ENCODE data around the gene HAO2. TPM values are rescaled to one million over a fixed set of nuclear protein-coding genes. Genes with fewer than 3 reads are reported as not detected.

The HAO2 gene
- total RNA-seq, 2 donors from 2014 or later: not detected

DNA sequence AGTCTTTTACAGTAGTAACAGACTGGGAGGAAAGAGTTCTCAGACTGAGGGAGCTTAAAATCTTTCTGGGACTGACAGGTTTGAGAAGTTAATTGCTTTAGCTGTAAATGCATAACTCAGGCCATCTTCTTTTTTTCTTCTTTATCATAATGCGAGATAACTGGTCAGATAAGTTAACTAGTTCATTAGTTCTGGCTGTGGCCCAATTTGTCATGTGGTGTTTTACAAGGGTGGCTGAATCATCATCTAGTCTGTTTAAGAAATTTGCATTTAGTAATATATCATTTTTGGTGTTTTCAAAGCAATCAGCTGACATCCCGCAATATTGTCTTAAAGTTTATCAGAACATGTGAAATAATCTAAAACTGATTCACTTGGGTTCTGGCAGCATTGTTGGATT, 60.4 kb downstream of the HAO2 start:
- Histone ChIP-seq H3K36me3 (replicated peaks in 1 of 2; ENCODE audit: insufficient read depth in 1 of 2, low read depth in 2 of 2) (no peaks in the 10 kb centered on the region), H3K27me3 (no peaks in the 10 kb centered on the region), H3K27ac (no peak overlapping the region), H3K4me3 (no peak overlapping the region), H3K4me1 (no peaks in the 10 kb centered on the region), H3K9me3 (no peaks in the 10 kb centered on the region)
- intact Hi-C loops (cut with DNase I): no loop called here
- TF ChIP-seq, protein P1, sequence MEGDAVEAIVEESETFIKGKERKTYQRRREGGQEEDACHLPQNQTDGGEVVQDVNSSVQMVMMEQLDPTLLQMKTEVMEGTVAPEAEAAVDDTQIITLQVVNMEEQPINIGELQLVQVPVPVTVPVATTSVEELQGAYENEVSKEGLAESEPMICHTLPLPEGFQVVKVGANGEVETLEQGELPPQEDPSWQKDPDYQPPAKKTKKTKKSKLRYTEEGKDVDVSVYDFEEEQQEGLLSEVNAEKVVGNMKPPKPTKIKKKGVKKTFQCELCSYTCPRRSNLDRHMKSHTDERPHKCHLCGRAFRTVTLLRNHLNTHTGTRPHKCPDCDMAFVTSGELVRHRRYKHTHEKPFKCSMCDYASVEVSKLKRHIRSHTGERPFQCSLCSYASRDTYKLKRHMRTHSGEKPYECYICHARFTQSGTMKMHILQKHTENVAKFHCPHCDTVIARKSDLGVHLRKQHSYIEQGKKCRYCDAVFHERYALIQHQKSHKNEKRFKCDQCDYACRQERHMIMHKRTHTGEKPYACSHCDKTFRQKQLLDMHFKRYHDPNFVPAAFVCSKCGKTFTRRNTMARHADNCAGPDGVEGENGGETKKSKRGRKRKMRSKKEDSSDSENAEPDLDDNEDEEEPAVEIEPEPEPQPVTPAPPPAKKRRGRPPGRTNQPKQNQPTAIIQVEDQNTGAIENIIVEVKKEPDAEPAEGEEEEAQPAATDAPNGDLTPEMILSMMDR (IDR thresholded peaks at IDR 0.05): no peak
- TF ChIP-seq POLR2A (IDR thresholded peaks at IDR 0.05): no peak
- DNase-seq: no peak
- no peak for ATAC-seq
- 68 to 69% methylated on average over 2 of the region's 2 CpGs for WGBS, 2 donors

DNA sequence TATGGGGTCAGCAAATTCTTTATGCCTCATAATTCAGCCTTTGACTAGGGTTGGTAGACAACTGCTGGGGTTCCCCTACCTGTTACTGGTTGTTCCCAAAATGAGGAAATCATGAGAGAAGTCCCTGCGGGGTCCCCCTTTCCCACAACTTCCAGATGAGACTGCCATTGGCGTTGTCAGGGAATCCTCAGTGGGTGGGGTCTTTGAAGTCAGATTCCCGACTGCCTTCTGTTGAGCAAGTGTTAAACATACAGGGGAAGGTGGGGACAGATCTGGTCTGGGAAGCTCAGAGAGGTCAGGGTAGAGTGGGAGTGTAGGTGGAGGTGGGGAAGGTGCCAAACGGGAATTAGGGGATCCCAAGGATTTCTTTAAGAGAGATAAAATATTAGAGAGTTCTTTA, 61.1 kb downstream of the HAO2 start:
- Histone ChIP-seq H3K4me1 (no peaks in the 10 kb centered on the region), H3K9me3 (no peaks in the 10 kb centered on the region), H3K4me3 (no peak overlapping the region), H3K36me3 (replicated peaks in 1 of 2; ENCODE audit: insufficient read depth in 1 of 2, low read depth in 2 of 2) (no peaks in the 10 kb centered on the region), H3K27ac (no peak overlapping the region), H3K27me3 (no peaks in the 10 kb centered on the region)
- no peak for TF ChIP-seq POLR2A (IDR thresholded peaks at IDR 0.05)
- TF ChIP-seq, protein P1 (IDR thresholded peaks at IDR 0.05): no peak
- intact Hi-C loops (cut with DNase I): no loop called here
- WGBS, 2 donors: 60 to 64% methylated on average over 4 of the region's 4 CpGs
- ATAC-seq (no peak), DNase-seq (no peak)

DNA sequence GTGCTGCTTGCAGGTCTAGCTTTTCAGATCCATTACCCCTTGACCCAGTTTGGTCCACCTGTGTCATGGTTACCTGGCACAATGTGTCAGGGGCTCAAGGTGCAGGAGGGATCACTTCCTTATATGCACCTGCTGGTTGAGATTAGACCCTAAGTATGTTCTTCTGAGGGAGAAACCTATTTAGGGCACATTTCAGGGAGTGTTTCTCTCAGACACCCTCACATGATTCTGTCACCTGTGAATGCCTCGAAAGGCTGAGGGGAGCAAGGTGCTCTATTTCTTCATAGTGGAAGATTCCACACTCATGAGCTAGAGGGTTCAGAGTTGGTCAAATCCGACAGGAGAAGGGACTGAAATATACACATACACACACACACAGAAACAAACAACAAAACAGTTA, 61.9 kb downstream of the HAO2 start:
- H3K36me3 ChIP-seq (replicated peaks in 1 of 2; ENCODE audit: insufficient read depth in 1 of 2, low read depth in 2 of 2): no peaks in the 10 kb centered on the region
- no peaks in the 10 kb centered on the region for H3K4me1 ChIP-seq
- H3K27me3 ChIP-seq: no peaks in the 10 kb centered on the region
- intact Hi-C loops (cut with DNase I): no loop called here
- ATAC-seq (no peak), DNase-seq (no peak)
- H3K9me3 ChIP-seq: no peaks in the 10 kb centered on the region
- H3K4me3 ChIP-seq: no peak overlapping the region
- H3K27ac ChIP-seq: no peak overlapping the region
- TF ChIP-seq, protein P1 (IDR thresholded peaks at IDR 0.05): no peak
- no peak for TF ChIP-seq POLR2A (IDR thresholded peaks at IDR 0.05)
- WGBS, 2 donors: 79 to 81% methylated on average over 2 of the region's 2 CpGs

DNA sequence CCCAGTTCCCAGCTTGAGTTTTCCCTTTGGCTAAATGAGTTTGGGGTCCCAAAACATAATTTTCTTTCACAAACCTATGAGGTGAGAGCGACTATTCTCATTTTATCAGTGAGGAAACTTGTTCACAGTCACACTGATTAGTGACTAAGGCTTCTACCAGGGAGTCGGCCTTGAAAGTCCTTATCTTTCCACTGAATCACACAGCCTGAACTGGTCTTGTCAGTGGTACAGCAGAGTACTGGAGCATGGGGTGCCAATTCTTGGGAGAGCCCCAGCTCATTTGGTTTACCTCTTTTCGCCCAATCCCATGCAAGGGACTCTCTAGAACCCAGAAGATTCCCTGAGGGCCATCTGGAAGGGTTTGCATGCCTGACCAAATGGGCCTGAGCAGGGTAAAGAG, 63.3 kb downstream of the HAO2 start:
- DNase-seq (no peak), ATAC-seq (no peak)
- H3K27me3 ChIP-seq: no peaks in the 10 kb centered on the region
- intact Hi-C loops (cut with DNase I): no loop called here
- TF ChIP-seq, protein P1 (IDR thresholded peaks at IDR 0.05): no peak
- no peak for TF ChIP-seq POLR2A (IDR thresholded peaks at IDR 0.05)
- no peak overlapping the region for H3K4me3 ChIP-seq
- H3K36me3 ChIP-seq (replicated peaks in 1 of 2; ENCODE audit: insufficient read depth in 1 of 2, low read depth in 2 of 2): no peaks in the 10 kb centered on the region
- no peak overlapping the region for H3K27ac ChIP-seq
- H3K4me1 ChIP-seq: no peaks in the 10 kb centered on the region
- 46 to 55% methylated on average over 3 of the region's 3 CpGs for WGBS, 2 donors
- no peaks in the 10 kb centered on the region for H3K9me3 ChIP-seq

DNA sequence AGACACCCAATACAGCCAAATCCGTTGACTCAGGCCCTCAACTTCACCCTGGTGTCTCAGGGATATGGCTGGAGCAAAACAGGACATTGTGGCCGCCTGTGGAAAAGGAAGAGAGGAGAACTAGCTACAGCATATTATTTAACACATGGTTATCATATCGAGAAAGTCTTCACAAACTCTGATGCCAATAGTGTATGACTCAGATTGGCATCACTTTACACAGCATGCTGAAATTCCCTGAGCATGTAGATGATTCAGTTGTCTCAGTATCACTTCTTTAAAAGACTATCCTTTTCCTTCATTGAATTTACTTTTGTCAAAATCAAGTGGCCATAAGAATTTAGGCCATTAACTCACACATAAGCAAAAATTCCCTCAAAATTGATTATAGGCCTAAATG, 66.5 kb downstream of the HAO2 start:
- TF ChIP-seq POLR2A (IDR thresholded peaks at IDR 0.05): no peak
- TF ChIP-seq, protein P1 (IDR thresholded peaks at IDR 0.05): no peak
- ATAC-seq (no peak), DNase-seq (no peak)
- Histone ChIP-seq H3K9me3 (no peaks in the 10 kb centered on the region), H3K4me3 (no peak overlapping the region), H3K36me3 (replicated peaks in 1 of 2; ENCODE audit: insufficient read depth in 1 of 2, low read depth in 2 of 2) (no peaks in the 10 kb centered on the region), H3K4me1 (no peaks in the 10 kb centered on the region), H3K27ac (no peak overlapping the region), H3K27me3 (no peaks in the 10 kb centered on the region)
- intact Hi-C loops (cut with DNase I): no loop called here
- 78 to 83% methylated on average over 3 of the region's 3 CpGs for WGBS, 2 donors
